PC-9 (cell line): ENCODE results near the gene PWWP2B.

ENCODE experiments used
- CTCF ChIP-seq: fragments of 200-600 bp; sonication (generic); conservative IDR thresholded peaks from 2 replicates; pipeline ENCODE4 v1.6.1; 2017; ENCODE audit warnings: mixed run types, antibody characterized with exemption, mild to moderate bottlenecking, moderate library complexity
- EZH2 ChIP-seq: fragments of 200-600 bp; sonication (generic); IDR thresholded peaks from 2 replicates; pipeline ENCODE4 v1.8.0; 2017; ENCODE audit warnings: antibody characterized with exemption, low read depth

GRCh38 chr10:132409667-132410028, 12.6 kb downstream of the PWWP2B start:
- no peak for TF ChIP-seq CTCF
- TF ChIP-seq EZH2: no peak
